Breast epithelium (tissue), 3 donors: ENCODE results near the gene SLC1A3.

Source experiments
- CTCF ChIP-seq, 3 donors: fragments of 450-650 bp; IDR thresholded peaks; one replicate each; pipeline ENCODE4 v1.5.1; 2016 to 2017; ENCODE audit warnings: antibody characterized with exemption in 3 of 3, mild to moderate bottlenecking in 3 of 3, moderate library complexity in 3 of 3
- POLR2A ChIP-seq: fragments of 450-650 bp; IDR thresholded peaks from one replicate; pipeline ENCODE4 v1.6.1; 2016; ENCODE audit warnings: antibody characterized with exemption, mild to moderate bottlenecking, moderate library complexity
- POLR2AphosphoS5 ChIP-seq, 3 donors: sonication (generic); formaldehyde crosslinking; IDR thresholded peaks; one replicate each; pipeline ENCODE4 v1.6.1; 2017; ENCODE audit warnings: antibody characterized with exemption in 3 of 3

DNA sequence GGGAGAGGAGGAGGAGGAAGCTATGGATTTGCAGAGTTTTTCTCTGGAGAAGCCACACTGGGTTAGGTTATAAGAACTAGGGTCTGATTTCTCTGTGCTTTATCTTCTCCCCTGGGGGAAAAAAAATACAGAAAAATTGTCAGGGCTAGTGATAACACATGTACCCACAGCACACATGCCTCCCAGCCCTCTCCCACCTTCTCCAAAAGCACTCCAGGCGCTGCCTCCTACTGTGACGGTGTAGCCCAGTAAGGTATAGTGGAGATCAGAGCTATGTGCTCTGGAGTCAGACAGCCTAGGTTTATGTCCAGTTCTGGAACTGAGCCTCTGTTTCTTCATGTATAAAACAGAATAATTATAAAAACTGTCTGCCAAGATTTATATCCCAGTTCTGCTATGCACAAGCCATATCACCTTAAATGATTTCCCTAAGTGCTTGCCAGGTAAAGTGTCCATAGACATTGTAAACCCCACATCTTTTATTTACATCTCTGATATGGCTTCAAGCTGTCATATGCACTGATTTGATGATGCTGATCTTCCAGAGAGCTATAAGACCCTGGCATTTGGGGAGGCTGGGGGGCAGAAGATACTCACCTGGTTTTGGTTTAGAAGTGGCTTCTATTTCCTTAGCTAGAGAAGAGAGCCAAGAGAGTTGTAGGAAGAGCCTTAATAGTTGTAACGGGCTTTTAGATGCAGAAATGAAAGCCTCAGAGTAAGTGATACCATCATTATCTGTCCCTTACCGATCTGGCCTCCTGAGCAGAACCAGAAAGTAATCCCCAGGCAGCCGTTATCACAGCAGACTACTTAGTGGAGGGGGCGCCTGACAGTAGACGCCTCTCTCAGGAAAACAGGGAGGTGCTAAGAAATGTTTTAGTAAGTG is 7.6 kb downstream of the SLC1A3 start:
- TF ChIP-seq CTCF (IDR thresholded peaks at IDR 0.05) = no peak
- no peak for TF ChIP-seq POLR2AphosphoS5 (IDR thresholded peaks at IDR 0.05)
- TF ChIP-seq POLR2A = no peak
